Panc1 (cell line): ENCODE results near the gene ETHE1. TPM values are rescaled to one million over a fixed set of nuclear protein-coding genes. Genes with fewer than 3 reads are reported as not detected.

ENCODE experiments used
- ATAC-seq: fragments of 200-7000 bp; cut with Tn5 transposase; 2 replicates; pipeline ENCODE4 v1.9.1; 2020; ENCODE audit warnings: mild to moderate bottlenecking, moderate library complexity
- BruUV-seq: library from RNA; stranded (reverse); fragments of 400-500 nt; replicated peaks from 2 replicates; lab custom pipeline; 2021; lab: Mats Ljungman, UMichigan
- CTCF ChIA-PET: fragments of 300-600 bp; sonication (Branson Sonifier 250); formaldehyde crosslinking; loops from one replicate; lab custom pipeline; 2022; ENCODE audit warnings: antibody characterized with exemption; lab: Charles Lee
- POLR2A ChIA-PET: fragments of 300-600 bp; sonication (Branson Sonifier 250); formaldehyde crosslinking; loops from one replicate; lab custom pipeline; 2022; ENCODE audit warnings: antibody characterized with exemption; lab: Charles Lee
- DNase-seq: peaks from one replicate; pipeline ENCODE4 v3.0.0-alpha.2; 2010; ENCODE audit warnings: low read depth, low spot score
- H3K27ac ChIP-seq: 2 replicates; pipeline ENCODE4 v1.5.1; 2011; ENCODE audit warnings: mild to moderate bottlenecking, low read length, inconsistent platforms
- H3K27me3 ChIP-seq: fragments of 200-500 bp; sonication (Bioruptor generic); 2 replicates; pipeline ENCODE4 v1.6.0; 2014; ENCODE audit warnings: low read length, inconsistent platforms; ENCODE audit not compliant: control insufficient read depth, insufficient read depth
- H3K36me3 ChIP-seq: fragments of 200-500 bp; sonication (Bioruptor generic); 2 replicates; pipeline ENCODE4 v1.5.1; 2014; ENCODE audit warnings: inconsistent platforms, mild to moderate bottlenecking, low read length, moderate library complexity; ENCODE audit not compliant: control insufficient read depth, insufficient read depth
- H3K4me1 ChIP-seq: 2 replicates; pipeline ENCODE4 v1.5.1; 2011; ENCODE audit warnings: inconsistent platforms, mild to moderate bottlenecking, low read length, moderate library complexity; ENCODE audit not compliant: control insufficient read depth, insufficient read depth
- H3K4me3 ChIP-seq, 2 experiments: 2 replicates each; pipeline ENCODE4 v1.5.1; 2011 to 2012; ENCODE audit warnings: low read depth in 2 of 2, low read length in 2 of 2, mild to moderate bottlenecking in 2 of 2, inconsistent platforms in 1 of 2, moderate library complexity in 1 of 2
- H3K9me3 ChIP-seq: fragments of 200-500 bp; sonication (Bioruptor generic); 2 replicates; pipeline ENCODE4 v1.5.1; 2014; ENCODE audit warnings: low read depth, mild to moderate bottlenecking, inconsistent platforms, low read length, moderate library complexity; ENCODE audit not compliant: control insufficient read depth, insufficient read depth
- POLR2AphosphoS5 ChIP-seq: IDR thresholded peaks from 2 replicates; pipeline ENCODE4 v1.6.1; 2012; ENCODE audit warnings: mild to moderate bottlenecking, low read depth, low read length, moderate library complexity
- SIN3A ChIP-seq: IDR thresholded peaks from 2 replicates; pipeline ENCODE4 v1.6.1; 2012; ENCODE audit warnings: low read depth, mild to moderate bottlenecking, low read length, moderate library complexity, borderline replicate concordance; ENCODE audit not compliant: insufficient read depth
- TCF7L2 ChIP-seq: IDR thresholded peaks from 2 replicates; pipeline ENCODE4 v1.6.1; 2011; ENCODE audit warnings: mild to moderate bottlenecking, low read depth, low read length, inconsistent platforms
- in situ Hi-C: cut with HindIII; loops from 2 replicates; pipeline ENCODE4 v1.10.0; 2016; ENCODE audit warnings: low sequenced_read_pairs, low pct_unique_long_range_greater_than_20kb
- intact Hi-C: fragments of 100-400 bp; cut with micrococcal nuclease; formaldehyde crosslinking; loops from one replicate; pipeline ENCODE4 v1.10.0; 2022; ENCODE audit not compliant: unreplicated experiment
- total RNA-seq: library from RNA; stranded (reverse); gene quantifications from one replicate; pipeline ENCODE4 v1.2.1, GENCODE V29; 2021; ENCODE audit not compliant: unreplicated experiment
- TF ChIP-seq, protein P1 (sequence below): fragments of 450-650 bp; IDR thresholded peaks from 2 replicates; pipeline ENCODE4 v1.5.1; 2017; ENCODE audit warnings: mild to moderate bottlenecking
- TF ChIP-seq, protein P2 (sequence below), 2 experiments: IDR thresholded peaks; 2 replicates each; pipeline ENCODE4 v1.6.1; 2011 to 2012; ENCODE audit warnings: low read depth in 2 of 2, control low read depth in 1 of 2, low read length in 1 of 2, mild to moderate bottlenecking in 1 of 2, moderate library complexity in 1 of 2; ENCODE audit not compliant: insufficient read depth in 1 of 2

The ETHE1 gene
- total RNA-seq, 1 experiment from 2014 or later, result 15.6 TPM

DNA sequence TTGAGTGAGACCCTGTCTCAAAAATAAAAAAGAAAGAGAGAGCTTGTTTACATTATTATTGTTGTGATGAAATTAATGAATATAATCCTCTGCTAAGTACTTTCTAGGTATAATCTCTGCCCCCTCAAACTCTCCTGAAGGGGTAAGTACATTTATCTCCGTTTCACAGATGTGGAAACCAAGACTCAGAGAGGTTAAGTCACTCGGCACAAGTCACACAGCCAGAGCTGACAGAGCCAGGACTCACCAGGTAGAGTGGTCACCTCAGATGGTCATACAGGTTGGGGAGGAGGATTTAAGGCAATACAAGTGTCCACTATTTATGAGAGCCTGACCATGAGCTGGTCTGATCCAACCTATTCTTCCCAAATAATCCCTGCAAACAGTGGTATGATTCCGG is 46.4 kb downstream of the ETHE1 start:
- Histone ChIP-seq H3K27ac (no peak overlapping the region), H3K27me3 (no peaks in the 10 kb centered on the region), H3K36me3 (no peaks in the 10 kb centered on the region), H3K9me3 (no peaks in the 10 kb centered on the region), H3K4me1 (0 out of 2 replicates have a peak, but pooled peaks cover 2% of the 10 kb centered on the region), H3K4me3 (no peak overlapping the region)
- ATAC-seq (no peak), DNase-seq (no peak)
- ChIA-PET CTCF (interaction anchor here (0.7 kb wide), 1 partner anchor 160 kb away, joined by 7 read pairs; no protein-coding TSS in a partner anchor), POLR2A (no interaction called here)
- no TSS peak for BruUV-seq
- no peak for TF ChIP-seq POLR2AphosphoS5
- TF ChIP-seq, protein P1, sequence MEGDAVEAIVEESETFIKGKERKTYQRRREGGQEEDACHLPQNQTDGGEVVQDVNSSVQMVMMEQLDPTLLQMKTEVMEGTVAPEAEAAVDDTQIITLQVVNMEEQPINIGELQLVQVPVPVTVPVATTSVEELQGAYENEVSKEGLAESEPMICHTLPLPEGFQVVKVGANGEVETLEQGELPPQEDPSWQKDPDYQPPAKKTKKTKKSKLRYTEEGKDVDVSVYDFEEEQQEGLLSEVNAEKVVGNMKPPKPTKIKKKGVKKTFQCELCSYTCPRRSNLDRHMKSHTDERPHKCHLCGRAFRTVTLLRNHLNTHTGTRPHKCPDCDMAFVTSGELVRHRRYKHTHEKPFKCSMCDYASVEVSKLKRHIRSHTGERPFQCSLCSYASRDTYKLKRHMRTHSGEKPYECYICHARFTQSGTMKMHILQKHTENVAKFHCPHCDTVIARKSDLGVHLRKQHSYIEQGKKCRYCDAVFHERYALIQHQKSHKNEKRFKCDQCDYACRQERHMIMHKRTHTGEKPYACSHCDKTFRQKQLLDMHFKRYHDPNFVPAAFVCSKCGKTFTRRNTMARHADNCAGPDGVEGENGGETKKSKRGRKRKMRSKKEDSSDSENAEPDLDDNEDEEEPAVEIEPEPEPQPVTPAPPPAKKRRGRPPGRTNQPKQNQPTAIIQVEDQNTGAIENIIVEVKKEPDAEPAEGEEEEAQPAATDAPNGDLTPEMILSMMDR, result no peak
- no peak for TF ChIP-seq SIN3A
- TF ChIP-seq, protein P2, sequence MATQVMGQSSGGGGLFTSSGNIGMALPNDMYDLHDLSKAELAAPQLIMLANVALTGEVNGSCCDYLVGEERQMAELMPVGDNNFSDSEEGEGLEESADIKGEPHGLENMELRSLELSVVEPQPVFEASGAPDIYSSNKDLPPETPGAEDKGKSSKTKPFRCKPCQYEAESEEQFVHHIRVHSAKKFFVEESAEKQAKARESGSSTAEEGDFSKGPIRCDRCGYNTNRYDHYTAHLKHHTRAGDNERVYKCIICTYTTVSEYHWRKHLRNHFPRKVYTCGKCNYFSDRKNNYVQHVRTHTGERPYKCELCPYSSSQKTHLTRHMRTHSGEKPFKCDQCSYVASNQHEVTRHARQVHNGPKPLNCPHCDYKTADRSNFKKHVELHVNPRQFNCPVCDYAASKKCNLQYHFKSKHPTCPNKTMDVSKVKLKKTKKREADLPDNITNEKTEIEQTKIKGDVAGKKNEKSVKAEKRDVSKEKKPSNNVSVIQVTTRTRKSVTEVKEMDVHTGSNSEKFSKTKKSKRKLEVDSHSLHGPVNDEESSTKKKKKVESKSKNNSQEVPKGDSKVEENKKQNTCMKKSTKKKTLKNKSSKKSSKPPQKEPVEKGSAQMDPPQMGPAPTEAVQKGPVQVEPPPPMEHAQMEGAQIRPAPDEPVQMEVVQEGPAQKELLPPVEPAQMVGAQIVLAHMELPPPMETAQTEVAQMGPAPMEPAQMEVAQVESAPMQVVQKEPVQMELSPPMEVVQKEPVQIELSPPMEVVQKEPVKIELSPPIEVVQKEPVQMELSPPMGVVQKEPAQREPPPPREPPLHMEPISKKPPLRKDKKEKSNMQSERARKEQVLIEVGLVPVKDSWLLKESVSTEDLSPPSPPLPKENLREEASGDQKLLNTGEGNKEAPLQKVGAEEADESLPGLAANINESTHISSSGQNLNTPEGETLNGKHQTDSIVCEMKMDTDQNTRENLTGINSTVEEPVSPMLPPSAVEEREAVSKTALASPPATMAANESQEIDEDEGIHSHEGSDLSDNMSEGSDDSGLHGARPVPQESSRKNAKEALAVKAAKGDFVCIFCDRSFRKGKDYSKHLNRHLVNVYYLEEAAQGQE (IDR thresholded peaks at IDR 0.05; ENCODE audit: insufficient read depth in 1 of 2, low read depth in 2 of 2, low read length in 1 of 2), result no peak
- no peak for TF ChIP-seq TCF7L2
- in situ Hi-C loops (no loop called here), intact Hi-C loops (no loop called here)

DNA sequence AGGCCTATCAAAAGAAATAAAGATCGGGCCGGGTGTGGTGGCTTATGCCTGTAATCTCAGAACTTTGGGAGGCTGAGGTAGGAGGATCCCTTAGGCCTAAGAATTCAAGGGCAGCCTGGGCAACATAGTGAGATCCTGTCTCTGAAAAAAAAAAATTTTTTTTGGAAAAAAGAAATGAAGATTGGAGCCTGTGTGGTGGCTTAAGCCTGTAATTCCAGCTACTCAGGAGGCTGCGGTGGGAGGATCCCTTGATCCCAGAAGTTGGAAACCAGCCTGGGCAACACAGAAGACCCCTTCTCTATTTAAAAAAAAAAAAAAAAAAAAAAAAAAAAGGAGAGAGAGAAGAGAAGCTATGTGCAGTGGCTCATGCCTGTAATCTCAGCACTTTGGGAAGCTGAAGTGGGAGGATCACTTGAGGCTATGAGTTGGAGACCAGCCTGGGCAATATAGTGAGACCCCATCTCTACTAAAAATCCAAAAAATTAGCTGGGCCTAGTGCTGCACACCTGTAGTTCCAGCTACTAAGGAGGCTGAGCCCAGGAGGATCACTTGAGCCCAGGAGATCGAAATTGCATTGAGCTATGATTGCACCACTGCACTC is 46.9 kb downstream of the ETHE1 start:
- no peak for TF ChIP-seq POLR2AphosphoS5
- TF ChIP-seq, protein P1, result no peak
- TF ChIP-seq, protein P2 (IDR thresholded peaks at IDR 0.05; ENCODE audit: insufficient read depth in 1 of 2, low read depth in 2 of 2, low read length in 1 of 2), result no peak
- no peak for TF ChIP-seq SIN3A
- TF ChIP-seq TCF7L2, result no peak
- Histone ChIP-seq H3K27ac (no peak overlapping the region), H3K4me1 (0 out of 2 replicates have a peak, but pooled peaks cover 2% of the 10 kb centered on the region), H3K9me3 (no peaks in the 10 kb centered on the region), H3K27me3 (no peaks in the 10 kb centered on the region), H3K4me3 (no peak overlapping the region), H3K36me3 (no peaks in the 10 kb centered on the region)
- no TSS peak for BruUV-seq
- intact Hi-C loops (no loop called here), in situ Hi-C loops (no loop called here)
- CTCF ChIA-PET, result interaction anchor here (0.7 kb wide), 1 partner anchor 159 kb away, joined by 7 read pairs; no protein-coding TSS in a partner anchor
- POLR2A ChIA-PET, result no interaction called here
- DNase-seq, result no peak
- no peak for ATAC-seq
